Breast epithelium (tissue), 3 donors: ENCODE results near the gene SPTBN1.

Source experiments
- CTCF ChIP-seq, 3 donors: fragments of 450-650 bp; IDR thresholded peaks; one replicate each; pipeline ENCODE4 v1.5.1; 2016 to 2017; ENCODE audit warnings: antibody characterized with exemption in 3 of 3, mild to moderate bottlenecking in 3 of 3, moderate library complexity in 3 of 3
- POLR2A ChIP-seq: fragments of 450-650 bp; IDR thresholded peaks from one replicate; pipeline ENCODE4 v1.6.1; 2016; ENCODE audit warnings: antibody characterized with exemption, mild to moderate bottlenecking, moderate library complexity

- no peak for TF ChIP-seq CTCF (IDR thresholded peaks at IDR 0.05)
- no peak for TF ChIP-seq POLR2A
These were observed 139.2 kb downstream of the SPTBN1 start for GRCh38 chr2:54595161-54595803.
